T-helper 2 cell treated with Interferon-gamma antibody and Interleukin-4, amounts not matched to agents 5 μg/mL and 100 μg/mL, for 36 hours (primary cell): ENCODE results near the gene PPP1R2C.

Source experiments
- DNase-seq: peaks from one replicate; pipeline ENCODE4 v3.0.0; 2021; ENCODE audit warnings: low spot score
- H3K27ac Mint-ChIP-seq: one replicate; pipeline ENCODE4 v1.8.0; 2021; ENCODE audit warnings: mild to moderate bottlenecking, mixed read lengths
- H3K27me3 Mint-ChIP-seq: one replicate; pipeline ENCODE4 v1.8.0; 2021; ENCODE audit warnings: low read depth, mixed read lengths
- H3K36me3 Mint-ChIP-seq: one replicate; pipeline ENCODE4 v1.8.0; 2021; ENCODE audit warnings: low read depth, mixed read lengths
- H3K4me1 Mint-ChIP-seq: one replicate; pipeline ENCODE4 v1.8.0; 2021; ENCODE audit warnings: low read depth, mixed read lengths
- H3K4me3 Mint-ChIP-seq: one replicate; pipeline ENCODE4 v1.8.0; 2022; ENCODE audit warnings: mild to moderate bottlenecking, moderate library complexity, mixed read lengths
- H3K9me3 Mint-ChIP-seq: one replicate; pipeline ENCODE4 v1.8.0; 2021; ENCODE audit warnings: mixed read lengths

PPP1R2C gene

GRCh38 chrX:42735250-42735649 is 42.7 kb downstream of the PPP1R2C start:
- H3K27me3 Mint-ChIP-seq = no peaks in the 10 kb centered on the region
- H3K9me3 Mint-ChIP-seq = no peaks in the 10 kb centered on the region

GRCh38 chrX:42732506-42732905 is 45.5 kb downstream of the PPP1R2C start:
- Mint-ChIP-seq H3K36me3 (no peaks in the 10 kb centered on the region), H3K27ac (no peak overlapping the region), H3K4me3 (no peak overlapping the region), H3K27me3 (no peaks in the 10 kb centered on the region), H3K9me3 (no peaks in the 10 kb centered on the region), H3K4me1 (no peaks in the 10 kb centered on the region)
- DNase-seq = no peak

More at GRCh38 chrX:42735250-42735649, 42.7 kb downstream of the PPP1R2C start:
- no peak for DNase-seq
- no peak overlapping the region for H3K4me3 Mint-ChIP-seq
- H3K27ac Mint-ChIP-seq = no peak overlapping the region
- H3K36me3 Mint-ChIP-seq = no peaks in the 10 kb centered on the region
- H3K4me1 Mint-ChIP-seq = no peaks in the 10 kb centered on the region
